ENCODE results near the gene AK9.
A peak's percentile ranks its signal among the peaks of the same experiment; 100 is the strongest.
"Not testable (repeated sequence)": the region's sequence is repeated elsewhere in the genome, so short reads cannot be mapped to it uniquely, and the experiment has no call there.

The AK9 gene

GRCh38 chr6:109580519-109580918 is 110.5 kb downstream of the AK9 start:
- no peak for DNase-seq (ENCODE audit: low spot score)
- POLR2A ChIA-PET (ENCODE audit: low non-redundant PET), result no interaction called here
- H3K27ac ChIP-seq, result no peak overlapping the region
- CTCF ChIA-PET, result no interaction called here
- no peak for TF ChIP-seq CTCF (conservative IDR thresholded peaks at IDR 0.05; ENCODE audit: low read depth)

GRCh38 chr6:109579361-109579760 is 111.6 kb downstream of the AK9 start:
- POLR2A ChIA-PET (ENCODE audit: low non-redundant PET), result no interaction called here
- H3K27ac ChIP-seq, result no peak overlapping the region
- TF ChIP-seq CTCF (conservative IDR thresholded peaks at IDR 0.05; ENCODE audit: low read depth), result no peak
- peak; percentile 8 for DNase-seq (ENCODE audit: low spot score)
- CTCF ChIA-PET, result no interaction called here

- POLR2A ChIA-PET (ENCODE audit: low non-redundant PET), result not testable (repeated sequence)
These were observed 121.1 kb downstream of the AK9 start for GRCh38 chr6:109569901-109570300.

GRCh38 chr6:109561844-109562243 is 129.2 kb downstream of the AK9 start:
- CTCF ChIA-PET, result no interaction called here
- no peak for DNase-seq (ENCODE audit: low spot score)
- POLR2A ChIA-PET (ENCODE audit: low non-redundant PET), result no interaction called here

More at GRCh38 chr6:109569901-109570300, 121.1 kb downstream of the AK9 start:
- not testable (repeated sequence) for H3K27ac ChIP-seq; DNase-seq (ENCODE audit: low spot score)
- CTCF ChIA-PET, result interaction anchor here (0.7 kb wide), 1 partner anchor 42 kb away, joined by 6 read pairs; no protein-coding TSS in a partner anchor

GRCh38 chr6:109531446-109531845 is 159.6 kb downstream of the AK9 start:
- no peak overlapping the region for H3K27ac ChIP-seq
- DNase-seq (ENCODE audit: low spot score), result no peak
- CTCF ChIA-PET, result no interaction called here
- TF ChIP-seq CTCF (conservative IDR thresholded peaks at IDR 0.05; ENCODE audit: low read depth), result no peak
- POLR2A ChIA-PET (ENCODE audit: low non-redundant PET), result no interaction called here

More at GRCh38 chr6:109561844-109562243, 129.2 kb downstream of the AK9 start:
- no peak for TF ChIP-seq CTCF (conservative IDR thresholded peaks at IDR 0.05; ENCODE audit: low read depth)
- H3K27ac ChIP-seq, result no peak overlapping the region

- peak; percentile 31 for DNase-seq (ENCODE audit: low spot score)
- POLR2A ChIA-PET (ENCODE audit: low non-redundant PET), result no interaction called here
- CTCF ChIA-PET, result interaction anchor here (0.5 to 0.7 kb wide), 2 partner anchors 18 to 169 kb away, joined by 4 to 7 read pairs; no protein-coding TSS in a partner anchor
- peak; percentile 19 for TF ChIP-seq CTCF (conservative IDR thresholded peaks at IDR 0.05; ENCODE audit: low read depth)
- no peak overlapping the region for H3K27ac ChIP-seq
These were observed 163.0 kb downstream of the AK9 start for GRCh38 chr6:109527989-109528388.

- CTCF ChIA-PET, result interaction anchor here (0.6 to 1.0 kb wide), 5 partner anchors 43 to 514 kb away, joined by 3 to 7 read pairs (median 4); no protein-coding TSS in a partner anchor
- peak; percentile 68 for DNase-seq (ENCODE audit: low spot score)
These were observed 163.9 kb downstream of the AK9 start for GRCh38 chr6:109526905-109527628.

More at GRCh38 chr6:109526905-109527628, 163.9 kb downstream of the AK9 start:
- no peak overlapping the region for H3K27ac ChIP-seq
- TF ChIP-seq CTCF (conservative IDR thresholded peaks at IDR 0.05; ENCODE audit: low read depth), result peak; percentile 63
- POLR2A ChIA-PET (ENCODE audit: low non-redundant PET), result no interaction called here
